ENCODE results near the gene ANKRD26.

Gene ANKRD26

DNA sequence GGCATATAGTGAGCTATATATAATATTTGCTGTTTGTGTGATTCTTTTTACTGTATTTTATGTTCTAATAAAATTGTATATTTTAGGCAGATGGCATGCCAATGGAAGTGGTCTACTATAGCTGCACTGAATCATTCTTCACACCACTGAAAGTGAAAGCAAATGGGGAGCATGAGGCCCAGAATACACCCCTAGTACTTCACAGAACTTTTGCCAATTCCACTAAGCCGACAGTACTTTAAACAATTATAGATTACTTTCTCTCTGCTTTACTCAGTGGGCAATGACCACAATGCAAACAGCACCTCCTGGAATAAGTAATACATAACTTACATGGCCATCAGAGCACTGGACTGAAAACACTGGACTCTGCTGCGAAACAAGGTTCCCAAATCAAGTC, 70.2 kb downstream of the ANKRD26 start:
- Histone ChIP-seq H3K27ac (ENCODE audit: low read depth, low read length) (no peak overlapping the region), H3K9ac (ENCODE audit: low read length in 5 of 5) (no peak overlapping the region), H3K4me3 (ENCODE audit: low read depth in 1 of 5, low read length in 5 of 5) (no peak overlapping the region), H3K4me1 (ENCODE audit: control insufficient read depth in 5 of 5, insufficient read depth in 5 of 5, low read length in 5 of 5) (no peaks in the 10 kb centered on the region), H3K27me3 (ENCODE audit: control insufficient read depth in 5 of 5, insufficient read depth in 4 of 5, low read length in 5 of 5) (no peaks in the 10 kb centered on the region), H3K36me3 (ENCODE audit: control insufficient read depth in 5 of 5, insufficient read depth in 5 of 5, low read length in 5 of 5) (peaks cover 14 to 43% (median 21%) of the 10 kb centered on the region in 5 donors), H3K9me3 (ENCODE audit: control insufficient read depth in 5 of 5, low read length in 5 of 5) (no peaks in the 10 kb centered on the region)

GRCh38 chr10:27022048-27022447, 78.2 kb downstream of the ANKRD26 start:
- Histone ChIP-seq H3K27ac (ENCODE audit: low read depth, low read length) (no peak overlapping the region), H3K9ac (ENCODE audit: low read length in 5 of 5) (no peak overlapping the region), H3K9me3 (ENCODE audit: control insufficient read depth in 5 of 5, low read length in 5 of 5) (no peaks in the 10 kb centered on the region), H3K4me3 (ENCODE audit: low read depth in 1 of 5, low read length in 5 of 5) (no peak overlapping the region), H3K36me3 (ENCODE audit: control insufficient read depth in 5 of 5, insufficient read depth in 5 of 5, low read length in 5 of 5) (peaks cover 0 to 21% (median 13%) of the 10 kb centered on the region in 5 donors), H3K27me3 (ENCODE audit: control insufficient read depth in 5 of 5, insufficient read depth in 4 of 5, low read length in 5 of 5) (no peaks in the 10 kb centered on the region), H3K4me1 (ENCODE audit: control insufficient read depth in 5 of 5, insufficient read depth in 5 of 5, low read length in 5 of 5) (peaks cover 0 to 2% (median 0%) of the 10 kb centered on the region in 5 donors)

DNA sequence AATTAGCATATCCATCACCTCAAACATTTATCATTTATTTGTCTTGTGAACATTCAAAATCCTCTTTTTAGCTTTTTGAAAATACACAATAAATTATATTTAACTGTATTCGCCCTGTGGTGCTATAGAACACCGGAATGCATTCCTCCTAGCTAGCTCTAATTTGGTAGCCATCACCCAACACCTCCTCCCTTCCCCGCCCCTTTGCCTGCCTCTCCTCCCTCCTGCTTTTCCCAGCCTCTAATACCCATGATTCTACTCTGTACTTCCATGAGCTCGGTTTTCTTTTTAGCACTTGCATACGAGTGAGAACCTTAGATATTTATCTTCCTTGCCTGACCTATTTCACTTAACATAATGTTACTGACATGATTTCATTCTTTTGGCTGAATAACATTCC, 80.1 kb downstream of the ANKRD26 start:
- Histone ChIP-seq H3K4me1 (ENCODE audit: control insufficient read depth in 5 of 5, insufficient read depth in 5 of 5, low read length in 5 of 5) (peaks cover 0 to 2% (median 0%) of the 10 kb centered on the region in 5 donors), H3K4me3 (ENCODE audit: low read depth in 1 of 5, low read length in 5 of 5) (no peak overlapping the region), H3K36me3 (ENCODE audit: control insufficient read depth in 5 of 5, insufficient read depth in 5 of 5, low read length in 5 of 5) (peaks cover 0 to 18% (median 13%) of the 10 kb centered on the region in 5 donors)

DNA sequence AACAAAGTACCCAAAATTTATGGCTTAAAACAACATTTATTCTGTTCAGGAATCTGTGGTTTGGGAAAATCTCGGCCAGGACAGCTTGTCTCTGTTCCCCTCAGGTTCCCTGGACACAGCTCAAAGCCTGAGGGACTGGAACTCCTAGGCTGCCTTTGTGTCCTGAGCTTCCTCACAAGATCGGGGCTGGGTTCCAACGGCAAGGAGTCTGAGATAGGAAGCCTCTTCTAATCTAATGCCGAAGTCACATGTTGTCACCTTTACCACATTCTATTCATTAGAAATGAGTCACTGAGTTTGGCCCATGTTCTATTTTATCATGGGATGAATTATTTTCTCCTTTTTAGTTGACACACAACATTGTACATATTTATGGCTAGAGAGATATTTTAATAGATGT, 80.5 kb downstream of the ANKRD26 start:
- H3K4me3 ChIP-seq (ENCODE audit: low read depth in 1 of 5, low read length in 5 of 5), result no peak overlapping the region
- H3K4me1 ChIP-seq (ENCODE audit: control insufficient read depth in 5 of 5, insufficient read depth in 5 of 5, low read length in 5 of 5), result peaks cover 0 to 2% (median 0%) of the 10 kb centered on the region in 5 donors
- H3K9me3 ChIP-seq (ENCODE audit: control insufficient read depth in 5 of 5, low read length in 5 of 5), result no peaks in the 10 kb centered on the region
- H3K27me3 ChIP-seq (ENCODE audit: control insufficient read depth in 5 of 5, insufficient read depth in 4 of 5, low read length in 5 of 5), result no peaks in the 10 kb centered on the region
- peaks cover 0 to 18% (median 12%) of the 10 kb centered on the region in 5 donors for H3K36me3 ChIP-seq (ENCODE audit: control insufficient read depth in 5 of 5, insufficient read depth in 5 of 5, low read length in 5 of 5)
- H3K9ac ChIP-seq (ENCODE audit: low read length in 5 of 5), result no peak overlapping the region
- H3K27ac ChIP-seq (ENCODE audit: low read depth, low read length), result no peak overlapping the region

More for the DNA sequence above, 80.1 kb downstream of the ANKRD26 start:
- Histone ChIP-seq H3K9me3 (ENCODE audit: control insufficient read depth in 5 of 5, low read length in 5 of 5) (no peaks in the 10 kb centered on the region), H3K27ac (ENCODE audit: low read depth, low read length) (no peak overlapping the region), H3K9ac (ENCODE audit: low read length in 5 of 5) (no peak overlapping the region), H3K27me3 (ENCODE audit: control insufficient read depth in 5 of 5, insufficient read depth in 4 of 5, low read length in 5 of 5) (no peaks in the 10 kb centered on the region)

GRCh38 chr10:26997610-26998009, 102.7 kb downstream of the ANKRD26 start:
- Histone ChIP-seq H3K4me3 (ENCODE audit: low read depth in 1 of 5, low read length in 5 of 5) (no peak overlapping the region), H3K9me3 (ENCODE audit: control insufficient read depth in 5 of 5, low read length in 5 of 5) (peaks cover 0 to 9% (median 0%) of the 10 kb centered on the region in 5 donors), H3K9ac (ENCODE audit: low read length in 5 of 5) (no peak overlapping the region), H3K27me3 (ENCODE audit: control insufficient read depth in 5 of 5, insufficient read depth in 4 of 5, low read length in 5 of 5) (no peaks in the 10 kb centered on the region), H3K27ac (ENCODE audit: low read depth, low read length) (no peak overlapping the region), H3K36me3 (ENCODE audit: control insufficient read depth in 5 of 5, insufficient read depth in 5 of 5, low read length in 5 of 5) (peaks cover 0 to 16% (median 2%) of the 10 kb centered on the region in 5 donors), H3K4me1 (ENCODE audit: control insufficient read depth in 5 of 5, insufficient read depth in 5 of 5, low read length in 5 of 5) (no peaks in the 10 kb centered on the region)

DNA sequence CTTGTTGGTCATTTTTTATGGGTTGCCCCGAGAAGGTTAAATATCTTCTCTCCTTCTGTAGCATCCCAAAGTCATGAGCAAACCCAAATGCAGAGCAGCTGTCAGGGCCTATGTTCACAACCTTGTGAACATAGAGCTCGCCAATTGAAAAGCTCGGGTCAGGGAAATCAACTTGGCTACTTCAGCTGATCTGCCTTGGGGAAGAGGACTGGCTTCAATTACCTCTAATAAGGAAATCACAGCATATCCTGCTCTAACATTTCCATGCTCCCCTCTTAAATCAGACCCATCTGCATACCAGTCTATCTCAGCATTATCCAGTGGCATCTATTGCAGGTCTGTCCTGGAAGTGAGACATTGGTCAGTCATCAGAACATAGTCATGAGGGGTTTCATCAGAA, 105.6 kb downstream of the ANKRD26 start:
- Histone ChIP-seq H3K27me3 (ENCODE audit: control insufficient read depth in 5 of 5, insufficient read depth in 4 of 5, low read length in 5 of 5) (no peaks in the 10 kb centered on the region), H3K9ac (ENCODE audit: low read length in 5 of 5) (no peak overlapping the region), H3K4me1 (ENCODE audit: control insufficient read depth in 5 of 5, insufficient read depth in 5 of 5, low read length in 5 of 5) (no peaks in the 10 kb centered on the region), H3K9me3 (ENCODE audit: control insufficient read depth in 5 of 5, low read length in 5 of 5) (peaks cover 0 to 9% (median 0%) of the 10 kb centered on the region in 5 donors), H3K27ac (ENCODE audit: low read depth, low read length) (no peak overlapping the region), H3K36me3 (ENCODE audit: control insufficient read depth in 5 of 5, insufficient read depth in 5 of 5, low read length in 5 of 5) (peaks cover 0 to 5% (median 0%) of the 10 kb centered on the region in 5 donors), H3K4me3 (ENCODE audit: low read depth in 1 of 5, low read length in 5 of 5) (no peak overlapping the region)

DNA sequence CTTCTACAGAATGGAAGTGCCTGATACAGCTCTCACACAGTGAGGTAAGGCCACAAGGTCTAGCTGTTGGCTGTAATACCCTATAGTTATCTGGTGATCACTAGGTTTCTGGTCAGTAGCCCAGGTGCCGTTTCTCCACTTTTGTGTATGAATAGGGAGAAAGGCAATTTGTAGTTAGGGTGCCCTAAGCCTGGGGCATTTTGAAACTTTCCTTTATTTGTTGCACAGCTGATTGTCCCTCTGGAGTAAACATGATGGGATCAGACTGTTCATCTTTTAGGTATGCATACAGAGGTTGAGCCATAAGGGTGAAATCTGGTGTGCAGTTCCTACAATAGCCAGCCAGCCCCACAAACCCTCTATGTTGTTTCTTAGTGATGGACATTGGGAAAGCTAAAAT, 112.4 kb downstream of the ANKRD26 start:
- H3K4me3 ChIP-seq (ENCODE audit: low read depth in 1 of 5, low read length in 5 of 5), result no peak overlapping the region
- H3K36me3 ChIP-seq (ENCODE audit: control insufficient read depth in 5 of 5, insufficient read depth in 5 of 5, low read length in 5 of 5), result no peaks in the 10 kb centered on the region
- H3K4me1 ChIP-seq (ENCODE audit: control insufficient read depth in 5 of 5, insufficient read depth in 5 of 5, low read length in 5 of 5), result no peaks in the 10 kb centered on the region
- H3K9ac ChIP-seq (ENCODE audit: low read length in 5 of 5), result no peak overlapping the region
- no peaks in the 10 kb centered on the region for H3K27me3 ChIP-seq (ENCODE audit: control insufficient read depth in 5 of 5, insufficient read depth in 4 of 5, low read length in 5 of 5)
- H3K27ac ChIP-seq (ENCODE audit: low read depth, low read length), result no peak overlapping the region
- no peaks in the 10 kb centered on the region for H3K9me3 ChIP-seq (ENCODE audit: control insufficient read depth in 5 of 5, low read length in 5 of 5)

GRCh38 chr10:26983156-26983555, 117.1 kb downstream of the ANKRD26 start:
- Histone ChIP-seq H3K4me1 (ENCODE audit: control insufficient read depth in 5 of 5, insufficient read depth in 5 of 5, low read length in 5 of 5) (no peaks in the 10 kb centered on the region), H3K4me3 (ENCODE audit: low read depth in 1 of 5, low read length in 5 of 5) (no peak overlapping the region), H3K36me3 (ENCODE audit: control insufficient read depth in 5 of 5, insufficient read depth in 5 of 5, low read length in 5 of 5) (peaks cover 3 to 11% (median 7%) of the 10 kb centered on the region in 5 donors), H3K27me3 (ENCODE audit: control insufficient read depth in 5 of 5, insufficient read depth in 4 of 5, low read length in 5 of 5) (no peaks in the 10 kb centered on the region), H3K27ac (ENCODE audit: low read depth, low read length) (no peak overlapping the region), H3K9me3 (ENCODE audit: control insufficient read depth in 5 of 5, low read length in 5 of 5) (no peaks in the 10 kb centered on the region), H3K9ac (ENCODE audit: low read length in 5 of 5) (no peak overlapping the region)

DNA sequence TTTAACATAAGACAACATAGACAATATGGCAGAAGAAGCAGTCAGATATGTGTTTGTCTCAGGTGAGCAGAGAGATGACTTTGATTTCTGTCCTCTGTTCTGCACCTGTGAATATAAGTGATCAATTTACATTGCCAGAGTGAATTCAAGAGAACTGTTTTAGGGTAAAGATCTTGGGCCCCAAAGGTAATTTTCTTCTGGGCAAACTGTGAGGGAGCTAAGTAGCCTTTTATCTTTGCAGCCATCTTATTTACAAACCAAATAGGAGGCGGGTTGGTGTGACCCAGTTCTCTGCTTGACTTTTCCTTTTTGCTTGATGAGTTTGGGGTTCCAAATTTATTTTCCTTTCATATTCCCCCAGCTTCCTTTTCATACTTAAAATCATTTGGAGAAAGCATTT, 118.2 kb downstream of the ANKRD26 start:
- no peak overlapping the region for H3K9ac ChIP-seq (ENCODE audit: low read length in 5 of 5)
- H3K9me3 ChIP-seq (ENCODE audit: control insufficient read depth in 5 of 5, low read length in 5 of 5), result no peaks in the 10 kb centered on the region
- no peak overlapping the region for H3K27ac ChIP-seq (ENCODE audit: low read depth, low read length)
- H3K4me3 ChIP-seq (ENCODE audit: low read depth in 1 of 5, low read length in 5 of 5), result no peak overlapping the region
- no peaks in the 10 kb centered on the region for H3K27me3 ChIP-seq (ENCODE audit: control insufficient read depth in 5 of 5, insufficient read depth in 4 of 5, low read length in 5 of 5)
- peaks cover 3 to 11% (median 7%) of the 10 kb centered on the region in 5 donors for H3K36me3 ChIP-seq (ENCODE audit: control insufficient read depth in 5 of 5, insufficient read depth in 5 of 5, low read length in 5 of 5)
- no peaks in the 10 kb centered on the region for H3K4me1 ChIP-seq (ENCODE audit: control insufficient read depth in 5 of 5, insufficient read depth in 5 of 5, low read length in 5 of 5)

DNA sequence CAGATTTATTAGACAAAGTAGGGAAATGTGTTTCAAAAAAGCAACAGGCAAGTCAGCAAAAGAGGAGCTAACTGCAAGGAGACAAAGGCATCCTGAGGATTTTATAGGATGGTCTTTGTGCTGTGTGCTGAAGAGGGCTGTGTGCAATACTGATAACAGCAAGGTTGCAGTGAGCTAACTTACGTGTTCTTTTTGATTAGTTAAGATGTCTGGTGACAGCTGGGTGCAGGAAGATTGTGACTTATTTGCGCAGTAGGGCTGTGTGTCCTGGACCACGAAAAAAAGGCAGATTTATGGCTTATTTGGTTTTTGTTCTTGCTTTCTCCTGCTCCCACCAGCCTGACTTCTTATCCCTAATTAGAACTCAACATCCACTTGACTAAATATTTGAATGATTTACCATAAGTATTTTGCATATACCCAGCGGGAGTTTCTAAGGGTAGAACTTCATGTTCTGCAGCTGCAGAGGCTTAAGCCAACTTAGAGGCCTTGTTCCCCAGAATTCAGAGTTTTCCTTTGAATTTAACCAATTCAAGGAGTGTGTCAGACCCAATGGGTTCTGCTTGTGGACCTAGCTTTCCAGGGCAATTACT, 119.0 kb downstream of the ANKRD26 start:
- no peaks in the 10 kb centered on the region for H3K9me3 ChIP-seq (ENCODE audit: control insufficient read depth in 5 of 5, low read length in 5 of 5)
- peaks cover 3 to 11% (median 7%) of the 10 kb centered on the region in 5 donors for H3K36me3 ChIP-seq (ENCODE audit: control insufficient read depth in 5 of 5, insufficient read depth in 5 of 5, low read length in 5 of 5)
- no peaks in the 10 kb centered on the region for H3K4me1 ChIP-seq (ENCODE audit: control insufficient read depth in 5 of 5, insufficient read depth in 5 of 5, low read length in 5 of 5)
- no peak overlapping the region for H3K9ac ChIP-seq (ENCODE audit: low read length in 5 of 5)
- no peaks in the 10 kb centered on the region for H3K27me3 ChIP-seq (ENCODE audit: control insufficient read depth in 5 of 5, insufficient read depth in 4 of 5, low read length in 5 of 5)
- H3K4me3 ChIP-seq (ENCODE audit: low read depth in 1 of 5, low read length in 5 of 5), result no peak overlapping the region
- no peak overlapping the region for H3K27ac ChIP-seq (ENCODE audit: low read depth, low read length)

Data from subcutaneous abdominal adipose tissue (tissue), 5 donors.